Head of caudate nucleus (tissue), 42 donors: Measurements from ENCODE around the gene CPNE9.

ENCODE experiments used
- DNase-seq, 42 donors: peaks; one replicate each; pipeline versions ENCODE4 v3.0.0 to v3.0.0-alpha.2; 2020 to 2021; ENCODE audit warnings: mixed read lengths in 7 of 42
- intact Hi-C: fragments of 100-400 bp; cut with DNase I; formaldehyde crosslinking; loops from one replicate; pipeline ENCODE4 v1.15.0; 2022

The CPNE9 gene

GRCh38 chr3:9731206-9732079 is 27.8 kb downstream of the CPNE9 start, which contains the start of gene BRPF1:
TSS of gene BRPF1 (plus strand) at chr3:9731735. CDS start at chr3:9734141, 2,406 bp downstream.
- DNase-seq: peak; percentile 96 to 100 (median 100)
- intact Hi-C loops: loop anchor here (2.0 to 5.0 kb wide), 2 partner anchors 17 to 61 kb away; partner anchors contain the start of genes ARPC4, OGG1 and TADA3

- peak in 7 of 42 donors; percentile 13 to 47 (median 21) for DNase-seq
Observed at GRCh38 chr3:9732080-9732739, 28.6 kb downstream of the CPNE9 start.

GRCh38 chr3:9732740-9733115 is 29.1 kb downstream of the CPNE9 start:
- intact Hi-C loops: loop anchor here (5.0 kb wide), 1 partner anchor 60 kb away; the partner anchor contains the start of genes ARPC4 and TADA3

More at GRCh38 chr3:9732080-9732739, 28.6 kb downstream of the CPNE9 start:
- intact Hi-C loops: loop anchor here (5.0 kb wide), 1 partner anchor 60 kb away; the partner anchor contains the start of genes ARPC4 and TADA3

GRCh38 chr3:9736831-9737230 is 33.2 kb downstream of the CPNE9 start:
- intact Hi-C loops: no loop called here
- DNase-seq: peak in 41 of 42 donors; percentile 33 to 93 (median 70)

More at GRCh38 chr3:9732740-9733115, 29.1 kb downstream of the CPNE9 start:
- no peak for DNase-seq

- no peak for DNase-seq
- intact Hi-C loops: no loop called here
Observed at GRCh38 chr3:9739181-9739580, 35.5 kb downstream of the CPNE9 start.

- intact Hi-C loops: loop anchor here (10.0 kb wide), 1 partner anchor 88 kb away; no protein-coding TSS in a partner anchor
Observed at GRCh38 chr3:9742560-9742959, 38.9 kb downstream of the CPNE9 start.

GRCh38 chr3:9743548-9743947 is 39.9 kb downstream of the CPNE9 start:
- intact Hi-C loops: loop anchor here (10.0 kb wide), 1 partner anchor 89 kb away; no protein-coding TSS in a partner anchor
- DNase-seq: no peak

More at GRCh38 chr3:9742560-9742959, 38.9 kb downstream of the CPNE9 start:
- DNase-seq: no peak

- intact Hi-C loops: loop anchor here (10.0 kb wide), 1 partner anchor 89 kb away; no protein-coding TSS in a partner anchor
- DNase-seq: no peak
Observed at GRCh38 chr3:9744162-9744561, 40.5 kb downstream of the CPNE9 start.

- DNase-seq: no peak
- intact Hi-C loops: loop anchor here (5.0 to 10.0 kb wide), 2 partner anchors 47 to 91 kb away; partner anchors contain the start of genes ARPC4 and TADA3
Observed at GRCh38 chr3:9745521-9745920, 41.9 kb downstream of the CPNE9 start.

GRCh38 chr3:9746330-9746729 is 42.7 kb downstream of the CPNE9 start:
- intact Hi-C loops: loop anchor here (5.0 to 10.0 kb wide), 2 partner anchors 46 to 92 kb away; partner anchors contain the start of genes ARPC4 and TADA3

GRCh38 chr3:9747267-9747666 is 43.6 kb downstream of the CPNE9 start:
- intact Hi-C loops: loop anchor here (5.0 to 10.0 kb wide), 2 partner anchors 45 to 92 kb away; partner anchors contain the start of genes ARPC4 and TADA3
- DNase-seq: no peak

More at GRCh38 chr3:9746330-9746729, 42.7 kb downstream of the CPNE9 start:
- peak in 3 of 42 donors; percentile 26 to 46 (median 41) for DNase-seq

- DNase-seq: no peak
- intact Hi-C loops: loop anchor here (2.0 to 10.0 kb wide), 3 partner anchors 17 to 93 kb away; partner anchors contain the start of genes ARPC4, BRPF1 and TADA3
Observed at GRCh38 chr3:9748031-9748430, 44.4 kb downstream of the CPNE9 start.

- intact Hi-C loops: loop anchor here (2.0 to 10.0 kb wide), 3 partner anchors 18 to 94 kb away; partner anchors contain the start of genes ARPC4, BRPF1 and TADA3
- DNase-seq: peak in 3 of 42 donors; percentile 20 to 33 (median 21)
Observed at GRCh38 chr3:9749296-9749644, 45.6 kb downstream of the CPNE9 start.

GRCh38 chr3:9749645-9750555 is 46.3 kb downstream of the CPNE9 start, which contains the start of gene OGG1:
TSS of gene OGG1 (plus strand) at chr3:9749952. CDS start at chr3:9750287, 335 bp downstream.
- intact Hi-C loops: loop anchor here (2.0 to 10.0 kb wide), 4 partner anchors 19 to 95 kb away; partner anchors contain the start of genes ARPC4, BRPF1, CAMK1 and TADA3
- DNase-seq: peak; percentile 93 to 99 (median 97)

GRCh38 chr3:9750556-9751411 is 47.2 kb downstream of the CPNE9 start:
- intact Hi-C loops: loop anchor here (2.0 kb wide), 1 partner anchor 18 kb away; the partner anchor contains the start of gene CAMK1
- peak in 1 of 42 donors; percentile 30 for DNase-seq

GRCh38 chr3:9754678-9755077 is 51.0 kb downstream of the CPNE9 start:
- intact Hi-C loops: no loop called here
- DNase-seq: no peak

GRCh38 chr3:9757427-9757826 is 53.8 kb downstream of the CPNE9 start:
- intact Hi-C loops: no loop called here

More at GRCh38 chr3:9757427-9757826, 53.8 kb downstream of the CPNE9 start:
- no peak for DNase-seq
